Psoas muscle (tissue), 8 donors: Measurements from ENCODE around the gene VAMP2. TPM values are rescaled to one million over a fixed set of nuclear protein-coding genes. Genes with fewer than 3 reads are reported as not detected.

ENCODE experiments used
- ATAC-seq, 4 donors: fragments of 200-7000 bp; cut with Tn5 transposase; one replicate each; pipeline ENCODE4 v1.9.1; 2020; ENCODE audit warnings: moderate library complexity in 3 of 4, mild to moderate bottlenecking in 2 of 4
- DNase-seq, 2 donors: peaks; one replicate each; pipeline ENCODE4 v3.0.0-alpha.2; 2020
- H3K27ac ChIP-seq: fragments of 200-600 bp; one replicate; pipeline ENCODE4 v1.8.0; 2022
- H3K27me3 ChIP-seq, 3 donors: fragments of 200-600 bp in 1 of 3; one replicate each; pipeline versions ENCODE4 v1.6.1 to v1.8.0; 2013 to 2022; ENCODE audit warnings: low read length in 2 of 3, mild to moderate bottlenecking in 2 of 3, moderate library complexity in 1 of 3; ENCODE audit not compliant: insufficient read depth in 3 of 3
- H3K36me3 ChIP-seq, 2 donors: fragments of 200-600 bp in 1 of 2; one replicate each; pipeline versions ENCODE4 v1.6.1 to v1.8.0; 2013 to 2022; ENCODE audit warnings: low read depth in 1 of 2, mild to moderate bottlenecking in 1 of 2, moderate library complexity in 1 of 2; ENCODE audit not compliant: insufficient read depth in 1 of 2
- H3K4me1 ChIP-seq: fragments of 200-600 bp; one replicate; pipeline ENCODE4 v1.8.0; 2022
- H3K4me3 ChIP-seq: fragments of 200-600 bp; one replicate; pipeline ENCODE4 v1.8.0; 2022; ENCODE audit warnings: mild to moderate bottlenecking
- H3K9me3 ChIP-seq: fragments of 200-600 bp; one replicate; pipeline ENCODE4 v1.8.0; 2022
- CTCF ChIP-seq: fragments of 200-600 bp; IDR thresholded peaks from one replicate; pipeline ENCODE4 v1.8.0; 2022; ENCODE audit warnings: antibody characterized with exemption
- WGBS, 3 donors: extraction: QIAGEN DNeasy Blood & Tissue Kit; methylation state at CpG; one replicate each; pipeline versions ENCODE4 v1.1.6 to v1.1.7; 2013; 5-methylcytosine and 5-hydroxymethylcytosine counted together
- intact Hi-C, 2 donors: fragments of 100-400 bp; cut with DNase I; formaldehyde crosslinking; loops; one replicate each; pipeline versions ENCODE4 v1.11.0 to v1.14.2; 2022
- polyA plus RNA-seq, 3 donors: library from polyadenylated mRNA; stranded (reverse); fragments of 200-250 nt; gene quantifications; one replicate each; pipeline ENCODE4 v1.2.3, GENCODE V29; 2013
- total RNA-seq, 4 donors: library from RNA; stranded (reverse); fragmentation: NEBNext Ultra II Directional in 2 of 4; extraction: Animal tissue kit (Norgen Biotek cat#: 25700) in 2 of 4; gene quantifications; one replicate each; pipeline versions ENCODE4 v1.2.1 to v1.2.4, GENCODE V29; 2021 to 2023
- donor health status: healthy with polysubstance abuse.
- donor health status: DM: no; HTN: no; CAD: no; lungs with moderate emphysema.
- donor health status: Bipolar disorder and iron deficiency.
- donor health status: healthy.
- donor health status: DM: yes; HTN: yes; CAD: no.
- donor health status: DM: no; HTN: no; CAD: no.
- donor health status: DM: no; HTN: no; CAD: no.
- donor health status: DM: yes; HTN: yes; CAD: no.

VAMP2 gene
- total and polyA plus RNA-seq, 7 donors = 33.2 to 59.2 (median 45.1) TPM

- DNase-seq = peak; percentile 34 to 55
- H3K27me3 ChIP-seq = no peaks in the 10 kb centered on the region
- peaks cover 38% of the 10 kb centered on the region for H3K4me1 ChIP-seq
- peak overlapping the region; percentile 100 for H3K27ac ChIP-seq
- intact Hi-C loops = no loop called here
- ATAC-seq = peak in 2 of 4 donors; percentile 4 to 6
- no peaks in the 10 kb centered on the region for H3K9me3 ChIP-seq
- WGBS, 3 donors = 37 to 48% (median 41%) methylated on average over 18 to 19 of the region's 19 CpGs
- peaks cover 0 to 26% of the 10 kb centered on the region in 2 donors for H3K36me3 ChIP-seq
- no peak for TF ChIP-seq CTCF
- peak overlapping the region; percentile 99 for H3K4me3 ChIP-seq
Observed at GRCh38 chr17:8161289-8162232, 1.2 kb downstream of the VAMP2 start.

- intact Hi-C loops = no loop called here
Observed at GRCh38 chr17:8160741-8161221, 2.0 kb downstream of the VAMP2 start.

GRCh38 chr17:8160224-8160577 is 2.5 kb downstream of the VAMP2 start:
- Histone ChIP-seq H3K27me3 (no peaks in the 10 kb centered on the region), H3K4me3 (no peak overlapping the region), H3K27ac (peak overlapping the region; percentile 100), H3K36me3 (peaks cover 0 to 26% of the 10 kb centered on the region in 2 donors), H3K9me3 (no peaks in the 10 kb centered on the region), H3K4me1 (peaks cover 38% of the 10 kb centered on the region)
- TF ChIP-seq CTCF = no peak
- intact Hi-C loops = no loop called here
- DNase-seq (peak in 1 of 2 donors; percentile 1), ATAC-seq (no peak)
- WGBS, 3 donors = 49 to 78% (median 55%) methylated on average over 3 to 4 of the region's 4 CpGs

More at GRCh38 chr17:8160741-8161221, 2.0 kb downstream of the VAMP2 start:
- peaks cover 0 to 26% of the 10 kb centered on the region in 2 donors for H3K36me3 ChIP-seq
- no peak for TF ChIP-seq CTCF
- peak overlapping the region; percentile 99 for H3K4me3 ChIP-seq
- H3K27me3 ChIP-seq = no peaks in the 10 kb centered on the region
- DNase-seq (peak in 1 of 2 donors; percentile 12), ATAC-seq (no peak)
- WGBS, 3 donors = 54 to 67% (median 64%) methylated on average over 3 to 5 of the region's 5 CpGs
- peaks cover 38% of the 10 kb centered on the region for H3K4me1 ChIP-seq
- H3K9me3 ChIP-seq = no peaks in the 10 kb centered on the region
- peak overlapping the region; percentile 100 for H3K27ac ChIP-seq

GRCh38 chr17:8159459-8160223 is 3.1 kb downstream of the VAMP2 start:
- no peak for TF ChIP-seq CTCF
- no peak overlapping the region for H3K4me3 ChIP-seq
- H3K4me1 ChIP-seq = peaks cover 33% of the 10 kb centered on the region
- ATAC-seq (no peak), DNase-seq (peak in 1 of 2 donors; percentile 12)
- peaks cover 0 to 26% of the 10 kb centered on the region in 2 donors for H3K36me3 ChIP-seq
- 64 to 77% (median 65%) methylated on average over 4 of the region's 4 CpGs for WGBS, 3 donors
- no peaks in the 10 kb centered on the region for H3K27me3 ChIP-seq
- peak overlapping the region; percentile 100 for H3K27ac ChIP-seq
- no peaks in the 10 kb centered on the region for H3K9me3 ChIP-seq
- intact Hi-C loops = loop anchor here in 1 of 2 donors (2.0 kb wide), 2 partner anchors 21 to 65 kb away; no protein-coding TSS in a partner anchor
